Hepatocyte (in vitro differentiated cells): ENCODE data around the gene DCLK3. TPM values are rescaled to one million over a fixed set of nuclear protein-coding genes. Genes with fewer than 3 reads are reported as not detected.

Experiments used
- DNase-seq: peaks from one replicate; pipeline ENCODE4 v3.0.0-alpha.2; 2016; ENCODE audit warnings: low spot score
- H2AFZ ChIP-seq: fragments of 200-600 bp; sonication (generic); 2 replicates; pipeline ENCODE4 v1.6.0; 2016; ENCODE audit warnings: antibody characterized with exemption, mild to moderate bottlenecking
- H3K27ac ChIP-seq: fragments of 200-600 bp; sonication (generic); 2 replicates; pipeline ENCODE4 v1.5.1; 2016; ENCODE audit warnings: mild to moderate bottlenecking
- H3K27me3 ChIP-seq: fragments of 200-600 bp; sonication (generic); 2 replicates; pipeline ENCODE4 v1.6.1; 2016
- H3K36me3 ChIP-seq: fragments of 200-600 bp; sonication (generic); replicated peaks from 2 replicates; pipeline ENCODE4 v1.5.1; 2016; ENCODE audit warnings: low read depth; ENCODE audit not compliant: insufficient read depth
- H3K4me1 ChIP-seq: fragments of 200-600 bp; sonication (generic); 2 replicates; pipeline ENCODE4 v1.5.1; 2016; ENCODE audit warnings: mild to moderate bottlenecking, moderate library complexity; ENCODE audit not compliant: insufficient read depth
- H3K4me2 ChIP-seq: fragments of 200-600 bp; sonication (generic); 2 replicates; pipeline ENCODE4 v1.6.0; 2016
- H3K4me3 ChIP-seq: fragments of 200-600 bp; sonication (generic); 2 replicates; pipeline ENCODE4 v1.5.1; 2016; ENCODE audit warnings: mild to moderate bottlenecking
- H3K79me2 ChIP-seq: fragments of 200-600 bp; sonication (generic); 2 replicates; pipeline ENCODE4 v1.6.0; 2017; ENCODE audit warnings: mild to moderate bottlenecking
- H3K9me2 ChIP-seq: fragments of 200-600 bp; sonication (generic); replicated peaks from 2 replicates; pipeline ENCODE4 v1.6.0; 2017; ENCODE audit warnings: mild to moderate bottlenecking; ENCODE audit not compliant: insufficient read depth
- H3K9me3 ChIP-seq: fragments of 200-600 bp; sonication (generic); 2 replicates; pipeline ENCODE4 v1.5.1; 2016; ENCODE audit warnings: low read depth, mild to moderate bottlenecking
- H4K20me1 ChIP-seq: fragments of 200-600 bp; sonication (generic); 2 replicates; pipeline ENCODE4 v1.6.0; 2016; ENCODE audit warnings: mild to moderate bottlenecking; ENCODE audit not compliant: insufficient read depth, poor library complexity, severe bottlenecking
- EZH2 ChIP-seq: fragments of 200-600 bp; sonication (generic); IDR thresholded peaks from 2 replicates; pipeline ENCODE4 v1.6.1; 2016; ENCODE audit warnings: antibody characterized with exemption, mild to moderate bottlenecking, borderline replicate concordance
- EZH2phosphoT487 ChIP-seq: fragments of 200-600 bp; sonication (generic); IDR thresholded peaks from one replicate; pipeline ENCODE4 v1.6.1; 2018; ENCODE audit warnings: antibody characterized with exemption, mild to moderate bottlenecking, low read depth, moderate library complexity; ENCODE audit not compliant: unreplicated experiment, severe bottlenecking
- WGBS: methylation state at CpG from one replicate; pipeline ENCODE4 v1.1.6; 2016; ENCODE audit warnings: low lambda C conversion rate; ENCODE audit errors: missing lambda C conversion rate; 5-methylcytosine and 5-hydroxymethylcytosine counted together
- polyA plus RNA-seq: library from polyadenylated mRNA; unstranded; fragments of >200 nt; fragmentation: Nextera tagmentation; extraction: Ambion mirVana; gene quantifications from 2 replicates; pipeline ENCODE4 v1.2.1, GENCODE V29; 2016
- total RNA-seq: library from RNA; depleted of rRNA; stranded (reverse); fragments of >200 nt; gene quantifications from 2 replicates; pipeline ENCODE4 v1.2.3, GENCODE V29; 2014
- TF ChIP-seq, protein P1 (sequence below): fragments of 200-600 bp; sonication (generic); IDR thresholded peaks from 2 replicates; pipeline ENCODE4 v1.5.1; 2016; ENCODE audit warnings: antibody characterized with exemption, mild to moderate bottlenecking; ENCODE audit not compliant: poor library complexity

The DCLK3 gene
- total and polyA plus RNA-seq, 2 experiments from 2014 or later: 0.07 TPM; not detected in 1

GRCh38 chr3:36695769-36696137 lies 68.6 kb downstream of the DCLK3 start:
- no peak overlapping the region for H3K27ac ChIP-seq
- no peaks in the 10 kb centered on the region for H3K36me3 ChIP-seq
- no peak overlapping the region for H2AFZ ChIP-seq
- no peaks in the 10 kb centered on the region for H4K20me1 ChIP-seq
- no peak overlapping the region for H3K4me2 ChIP-seq
- H3K79me2 ChIP-seq: no peaks in the 10 kb centered on the region
- TF ChIP-seq EZH2phosphoT487: no peak
- TF ChIP-seq, protein P1, sequence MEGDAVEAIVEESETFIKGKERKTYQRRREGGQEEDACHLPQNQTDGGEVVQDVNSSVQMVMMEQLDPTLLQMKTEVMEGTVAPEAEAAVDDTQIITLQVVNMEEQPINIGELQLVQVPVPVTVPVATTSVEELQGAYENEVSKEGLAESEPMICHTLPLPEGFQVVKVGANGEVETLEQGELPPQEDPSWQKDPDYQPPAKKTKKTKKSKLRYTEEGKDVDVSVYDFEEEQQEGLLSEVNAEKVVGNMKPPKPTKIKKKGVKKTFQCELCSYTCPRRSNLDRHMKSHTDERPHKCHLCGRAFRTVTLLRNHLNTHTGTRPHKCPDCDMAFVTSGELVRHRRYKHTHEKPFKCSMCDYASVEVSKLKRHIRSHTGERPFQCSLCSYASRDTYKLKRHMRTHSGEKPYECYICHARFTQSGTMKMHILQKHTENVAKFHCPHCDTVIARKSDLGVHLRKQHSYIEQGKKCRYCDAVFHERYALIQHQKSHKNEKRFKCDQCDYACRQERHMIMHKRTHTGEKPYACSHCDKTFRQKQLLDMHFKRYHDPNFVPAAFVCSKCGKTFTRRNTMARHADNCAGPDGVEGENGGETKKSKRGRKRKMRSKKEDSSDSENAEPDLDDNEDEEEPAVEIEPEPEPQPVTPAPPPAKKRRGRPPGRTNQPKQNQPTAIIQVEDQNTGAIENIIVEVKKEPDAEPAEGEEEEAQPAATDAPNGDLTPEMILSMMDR: no peak
- TF ChIP-seq EZH2: no peak
- no peak overlapping the region for H3K4me3 ChIP-seq
- no peaks in the 10 kb centered on the region for H3K9me2 ChIP-seq
- H3K9me3 ChIP-seq: no peaks in the 10 kb centered on the region
- WGBS: 84% methylated on average over 2 of the region's 2 CpGs
- H3K4me1 ChIP-seq: no peaks in the 10 kb centered on the region
- no peak for DNase-seq
- no peaks in the 10 kb centered on the region for H3K27me3 ChIP-seq

DNA sequence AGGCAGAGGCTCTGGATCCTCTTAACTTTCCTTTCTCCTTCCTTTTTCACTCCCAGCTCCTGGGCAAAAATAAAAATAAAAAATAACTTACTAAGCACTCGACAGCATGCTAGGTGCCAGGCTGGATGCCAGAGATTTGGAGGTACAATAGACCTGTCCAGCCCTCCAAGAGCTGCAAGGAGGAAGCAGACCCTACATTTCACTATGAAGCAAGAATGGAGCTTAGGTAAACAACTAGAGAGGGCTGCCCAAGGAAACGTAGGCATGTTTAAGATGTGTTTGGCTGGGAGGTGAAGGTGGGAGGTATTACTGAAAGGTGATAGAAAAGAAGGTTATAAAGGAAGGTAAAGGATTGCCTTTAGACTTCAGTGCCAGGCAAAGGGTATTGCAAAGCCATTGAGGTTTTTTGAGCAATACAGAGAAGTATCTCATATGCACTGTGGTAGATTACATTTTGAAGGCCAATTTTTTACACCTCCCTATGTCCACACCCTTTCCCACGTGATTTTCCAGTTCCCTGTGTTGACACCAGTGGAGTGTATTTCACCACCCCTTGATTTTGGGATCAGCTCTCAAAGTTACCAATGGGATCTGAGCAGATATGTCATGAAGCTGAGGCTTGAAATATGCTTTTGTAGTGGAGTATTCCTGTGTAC lies 69.1 kb downstream of the DCLK3 start:
- no peak overlapping the region for H3K4me2 ChIP-seq
- H3K79me2 ChIP-seq: no peaks in the 10 kb centered on the region
- no peak overlapping the region for H3K27ac ChIP-seq
- H3K9me3 ChIP-seq: no peaks in the 10 kb centered on the region
- no peaks in the 10 kb centered on the region for H3K9me2 ChIP-seq
- no peak for TF ChIP-seq EZH2phosphoT487
- TF ChIP-seq EZH2: no peak
- H3K4me3 ChIP-seq: no peak overlapping the region
- no peaks in the 10 kb centered on the region for H3K27me3 ChIP-seq
- H4K20me1 ChIP-seq: no peaks in the 10 kb centered on the region
- WGBS: 70% methylated on average over 3 of the region's 3 CpGs
- no peaks in the 10 kb centered on the region for H3K36me3 ChIP-seq
- H3K4me1 ChIP-seq: no peaks in the 10 kb centered on the region
- H2AFZ ChIP-seq: no peak overlapping the region
- no peak for DNase-seq

GRCh38 chr3:36693670-36694069 lies 70.7 kb downstream of the DCLK3 start:
- Histone ChIP-seq H3K79me2 (no peaks in the 10 kb centered on the region), H2AFZ (no peak overlapping the region), H3K27ac (no peak overlapping the region), H3K27me3 (no peaks in the 10 kb centered on the region), H3K9me2 (no peaks in the 10 kb centered on the region), H3K36me3 (no peaks in the 10 kb centered on the region), H3K4me2 (no peak overlapping the region), H3K9me3 (no peaks in the 10 kb centered on the region), H4K20me1 (no peaks in the 10 kb centered on the region), H3K4me1 (no peaks in the 10 kb centered on the region), H3K4me3 (no peak overlapping the region)
- TF ChIP-seq EZH2phosphoT487 (no peak), EZH2 (no peak)
- TF ChIP-seq, protein P1: no peak
- 87% methylated on average over 4 of the region's 4 CpGs for WGBS
- DNase-seq: no peak

DNA sequence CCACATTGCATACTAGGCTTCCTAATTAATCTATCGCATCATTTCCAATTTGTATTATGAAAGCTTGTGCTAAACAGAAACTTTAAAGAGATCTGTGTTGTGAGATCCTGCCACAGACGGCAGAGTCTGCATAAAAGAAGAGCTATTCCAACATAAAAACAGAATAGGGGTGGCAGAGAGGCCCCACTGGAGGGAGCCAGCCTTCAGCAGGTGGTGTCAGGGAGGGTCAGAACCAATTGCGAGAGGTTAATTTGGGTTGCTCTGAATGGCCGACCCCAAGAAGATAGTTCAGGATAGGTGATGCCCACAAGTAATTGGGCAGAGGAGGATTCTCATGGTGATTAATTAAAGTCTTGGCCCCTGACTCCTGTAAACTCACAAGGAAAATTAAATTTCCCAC lies 74.8 kb downstream of the DCLK3 start:
- no peaks in the 10 kb centered on the region for H3K4me1 ChIP-seq
- 83% methylated on average over 4 of the region's 4 CpGs for WGBS

More for the DNA sequence above, 74.8 kb downstream of the DCLK3 start:
- no peak overlapping the region for H3K27ac ChIP-seq
- DNase-seq: no peak
- no peaks in the 10 kb centered on the region for H3K9me2 ChIP-seq
- no peaks in the 10 kb centered on the region for H4K20me1 ChIP-seq
- H2AFZ ChIP-seq: no peak overlapping the region
- TF ChIP-seq, protein P1: no peak
- TF ChIP-seq EZH2 (no peak), EZH2phosphoT487 (no peak)
- H3K4me3 ChIP-seq: no peak overlapping the region
- H3K27me3 ChIP-seq: no peaks in the 10 kb centered on the region
- no peaks in the 10 kb centered on the region for H3K36me3 ChIP-seq
- no peak overlapping the region for H3K4me2 ChIP-seq
- no peaks in the 10 kb centered on the region for H3K9me3 ChIP-seq
- H3K79me2 ChIP-seq: no peaks in the 10 kb centered on the region
